Natural killer cell (primary cell): ENCODE measurements around the gene EPHA6. TPM values are rescaled to one million over a fixed set of nuclear protein-coding genes. Genes with fewer than 3 reads are reported as not detected.

ENCODE experiments used
- ATAC-seq, 3 donors: fragments of 150-1000 bp in 2 of 3; fragments of 200-7000 bp in 1 of 3; cut with Tn5 transposase; 1 replicate in 1 of 3; 2 replicates in 2 of 3; pipeline ENCODE4 v1.10.0; 2021; ENCODE audit warnings: mild to moderate bottlenecking in 2 of 3, moderate library complexity in 2 of 3
- DNase-seq, 2 donors: peaks; one replicate each; pipeline versions ENCODE4 v3.0.0 to v3.0.0-alpha.2; 2013 to 2021; ENCODE audit warnings: mixed read lengths in 1 of 2
- H3K27ac ChIP-seq: one replicate; pipeline ENCODE4 v1.5.1; 2013; ENCODE audit warnings: mild to moderate bottlenecking, low read length
- H3K27me3 ChIP-seq: one replicate; pipeline ENCODE4 v1.6.1; 2013; ENCODE audit warnings: low read length; ENCODE audit not compliant: control insufficient read depth, insufficient read depth
- H3K36me3 ChIP-seq: one replicate; pipeline ENCODE4 v1.6.1; 2013; ENCODE audit warnings: low read length; ENCODE audit not compliant: control insufficient read depth, insufficient read depth
- H3K4me1 ChIP-seq: one replicate; pipeline ENCODE4 v1.6.1; 2013; ENCODE audit warnings: low read length; ENCODE audit not compliant: control insufficient read depth, insufficient read depth
- H3K4me3 ChIP-seq: one replicate; pipeline ENCODE4 v1.5.1; 2013; ENCODE audit warnings: low read length
- H3K9me3 ChIP-seq: one replicate; pipeline ENCODE4 v1.6.1; 2013; ENCODE audit warnings: low read length; ENCODE audit not compliant: control insufficient read depth, insufficient read depth
- H3K27ac Mint-ChIP-seq, 2 donors: one replicate each; pipeline ENCODE4 v1.8.0; 2022; ENCODE audit warnings: mild to moderate bottlenecking in 2 of 2, mixed read lengths in 2 of 2, moderate library complexity in 1 of 2
- H3K27me3 Mint-ChIP-seq, 2 donors: one replicate each; pipeline ENCODE4 v1.8.0; 2022; ENCODE audit warnings: low read depth in 2 of 2, mixed read lengths in 2 of 2
- H3K36me3 Mint-ChIP-seq: one replicate; pipeline ENCODE4 v1.8.0; 2022; ENCODE audit warnings: mixed read lengths
- H3K4me1 Mint-ChIP-seq, 2 donors: one replicate each; pipeline ENCODE4 v1.8.0; 2022; ENCODE audit warnings: mixed read lengths in 2 of 2
- H3K4me3 Mint-ChIP-seq: one replicate; pipeline ENCODE4 v1.8.0; 2022; ENCODE audit warnings: mild to moderate bottlenecking, moderate library complexity, mixed read lengths
- H3K9me3 Mint-ChIP-seq, 2 donors: one replicate each; pipeline ENCODE4 v1.8.0; 2022; ENCODE audit warnings: mixed read lengths in 2 of 2
- CTCF ChIP-seq: fragments of 200-600 bp; IDR thresholded peaks from one replicate; pipeline ENCODE4 v1.8.0; 2022; ENCODE audit warnings: antibody characterized with exemption
- WGBS: methylation state at CpG from one replicate; pipeline ENCODE4 v1.1.7; 2013; ENCODE audit warnings: missing lambda C conversion rate; ENCODE audit not compliant: insufficient coverage; 5-methylcytosine and 5-hydroxymethylcytosine counted together
- intact Hi-C: fragments of 100-400 bp; cut with micrococcal nuclease; formaldehyde crosslinking; loops from one replicate; pipeline ENCODE4 v1.14.2; 2022
- total RNA-seq, 4 donors: library from RNA; stranded (reverse); fragments of 120-200 nt in 1 of 4; gene quantifications; one replicate each; pipeline versions ENCODE4 v1.2.3 to v1.2.4, GENCODE V29; 2013 to 2022

The EPHA6 gene
- total RNA-seq, 3 donors from 2014 or later (not counting 1 experiment from before 2014, with no cell fraction given) = not detected

- ATAC-seq (no peak), DNase-seq (no peak)
- Mint-ChIP-seq H3K9me3 (peaks cover 3 to 10% of the 10 kb centered on the region in 2 donors), H3K27me3 (no peaks in the 10 kb centered on the region), H3K4me1 (no peaks in the 10 kb centered on the region), H3K27ac (no peak overlapping the region), H3K36me3 (no peaks in the 10 kb centered on the region), H3K4me3 (no peak overlapping the region)
- no peak overlapping the region for H3K27ac ChIP-seq
- H3K4me3 ChIP-seq = no peak overlapping the region
- no peaks in the 10 kb centered on the region for H3K9me3 ChIP-seq
- no peak for TF ChIP-seq CTCF
- no peaks in the 10 kb centered on the region for H3K27me3 ChIP-seq
- 40% methylated on average over 1 of the region's 2 CpGs for WGBS
- no peaks in the 10 kb centered on the region for H3K4me1 ChIP-seq
- no peaks in the 10 kb centered on the region for H3K36me3 ChIP-seq
- intact Hi-C loops = no loop called here
Observed at GRCh38 chr3:97256060-97256459, 441.7 kb downstream of the EPHA6 start.

DNA sequence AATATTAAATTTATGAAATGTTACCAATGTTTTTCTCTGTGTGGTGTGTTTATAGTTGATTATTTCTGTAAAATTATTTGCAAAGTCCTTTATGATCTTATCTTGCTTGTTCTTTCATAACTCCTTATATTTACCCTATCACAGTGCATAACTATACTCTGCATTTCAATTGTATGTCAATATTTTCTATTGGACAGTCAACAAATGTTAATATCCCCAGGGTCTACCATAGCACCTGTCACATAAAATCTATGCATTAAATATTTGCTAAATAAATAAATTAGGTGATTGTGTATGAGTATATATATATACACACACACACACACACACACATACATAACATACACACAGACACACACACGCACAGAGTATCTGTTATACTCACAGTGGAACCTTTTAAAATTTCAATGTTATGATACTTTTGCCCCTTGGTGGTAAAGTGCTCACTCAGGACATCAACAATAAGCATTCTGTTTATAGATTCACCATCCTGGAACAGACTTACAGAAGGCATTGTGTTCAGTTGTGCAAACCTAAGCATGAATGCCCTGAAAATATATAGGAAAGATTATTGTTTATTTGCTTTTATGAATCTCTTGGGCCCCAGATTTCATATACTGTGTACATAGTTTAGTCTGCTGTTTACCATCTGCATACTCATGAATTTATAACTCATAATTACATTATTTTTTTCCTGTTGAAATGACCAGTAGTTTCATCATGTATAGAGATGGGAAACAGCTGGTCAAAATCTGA lies 443.7 kb downstream of the EPHA6 start:
- intact Hi-C loops = no loop called here
- no peak for DNase-seq
- Mint-ChIP-seq H3K4me3 (no peak overlapping the region), H3K4me1 (no peaks in the 10 kb centered on the region), H3K27me3 (no peaks in the 10 kb centered on the region), H3K9me3 (peaks cover 2 to 10% of the 10 kb centered on the region in 2 donors), H3K36me3 (no peaks in the 10 kb centered on the region), H3K27ac (no peak overlapping the region)
- no peak for TF ChIP-seq CTCF
- Histone ChIP-seq H3K36me3 (no peaks in the 10 kb centered on the region), H3K27ac (no peak overlapping the region), H3K4me3 (no peak overlapping the region), H3K27me3 (no peaks in the 10 kb centered on the region), H3K4me1 (no peaks in the 10 kb centered on the region), H3K9me3 (no peaks in the 10 kb centered on the region)
- no peak for ATAC-seq
- 86% methylated on average over 1 of the region's 1 CpG for WGBS

- H3K27me3 Mint-ChIP-seq = no peaks in the 10 kb centered on the region
- no peak for TF ChIP-seq CTCF
- no peaks in the 10 kb centered on the region for H3K4me1 ChIP-seq
- H3K4me3 ChIP-seq = no peak overlapping the region
- H3K27ac ChIP-seq = no peak overlapping the region
- no peaks in the 10 kb centered on the region for H3K36me3 Mint-ChIP-seq
- no peak for DNase-seq
- no peak overlapping the region for H3K4me3 Mint-ChIP-seq
- intact Hi-C loops = no loop called here
- H3K27ac Mint-ChIP-seq = no peak overlapping the region
- no peak for ATAC-seq
- no peaks in the 10 kb centered on the region for H3K4me1 Mint-ChIP-seq
- H3K27me3 ChIP-seq = no peaks in the 10 kb centered on the region
- H3K36me3 ChIP-seq = no peaks in the 10 kb centered on the region
- WGBS = 33% methylated on average over 1 of the region's 1 CpG
- peaks cover 2 to 12% of the 10 kb centered on the region in 2 donors for H3K9me3 Mint-ChIP-seq
- H3K9me3 ChIP-seq = peaks cover under 1% of the 10 kb centered on the region
Observed at GRCh38 chr3:97259263-97259662, 444.9 kb downstream of the EPHA6 start.

DNA sequence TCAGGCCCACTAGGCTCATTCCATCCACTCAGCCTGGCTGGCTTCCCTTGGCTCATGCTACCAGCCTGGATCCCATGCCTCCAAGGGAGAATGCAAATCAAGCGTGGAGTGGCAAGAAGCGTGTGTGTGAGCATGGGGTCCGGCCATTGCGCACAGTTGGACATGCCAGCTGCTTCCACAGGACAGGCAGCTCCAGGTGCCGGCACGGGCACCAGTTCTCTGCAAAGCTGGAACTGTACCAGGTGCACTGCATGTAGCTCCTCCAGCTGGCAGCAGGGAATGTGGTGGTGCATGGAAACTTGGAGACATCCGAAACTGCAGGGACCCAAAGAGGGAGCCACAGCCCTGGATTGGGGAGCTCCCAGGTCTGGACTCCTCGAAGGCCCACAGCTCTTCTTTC lies 449.8 kb downstream of the EPHA6 start:
- Histone ChIP-seq H3K27me3 (no peaks in the 10 kb centered on the region), H3K27ac (no peak overlapping the region), H3K36me3 (no peaks in the 10 kb centered on the region), H3K4me1 (no peaks in the 10 kb centered on the region), H3K4me3 (no peak overlapping the region), H3K9me3 (peaks cover 16% of the 10 kb centered on the region)
- WGBS = 89% methylated on average over 8 of the region's 8 CpGs
- Mint-ChIP-seq H3K27me3 (no peaks in the 10 kb centered on the region), H3K4me1 (no peaks in the 10 kb centered on the region), H3K36me3 (no peaks in the 10 kb centered on the region), H3K27ac (no peak overlapping the region), H3K9me3 (peaks cover 2 to 6% of the 10 kb centered on the region in 2 donors), H3K4me3 (no peak overlapping the region)
- no peak for ATAC-seq
- DNase-seq = no peak
- intact Hi-C loops = no loop called here
- no peak for TF ChIP-seq CTCF
